GM21381 (cell line): ENCODE measurements around the gene CCDC141.

Source experiments
- ATAC-seq: cut with Tn5 transposase; IDR thresholded peaks from one replicate; pipeline ENCODE4 v1.9.1; 2021; ENCODE audit warnings: mild to moderate bottlenecking, moderate library complexity; ENCODE audit not compliant: unreplicated experiment

CCDC141 gene

GRCh38 chr2:178799305-178799704 lies 250.6 kb downstream of the CCDC141 start:
- ATAC-seq: no peak

- ATAC-seq: no peak
These were observed 253.8 kb downstream of the CCDC141 start for GRCh38 chr2:178796079-178796677.

- ATAC-seq: no peak
These were observed 262.0 kb downstream of the CCDC141 start for GRCh38 chr2:178787934-178788333.

GRCh38 chr2:178787155-178787554 lies 262.8 kb downstream of the CCDC141 start:
- ATAC-seq: no peak

- no peak for ATAC-seq
These were observed 266.0 kb downstream of the CCDC141 start for GRCh38 chr2:178783889-178784288.

GRCh38 chr2:178782236-178782635 lies 267.7 kb downstream of the CCDC141 start:
- no peak for ATAC-seq
